ENCODE data around the gene ANKRD23.

ANKRD23 gene

GRCh38 chr2:96870626-96871255, 26.9 kb upstream of the ANKRD23 start:
- no peak overlapping the region; the same call in 1 of the 2 replicates for H3K4me3 ChIP-seq (ENCODE audit: low read depth, low read length)
- no peak for TF ChIP-seq CTCF (IDR thresholded peaks at IDR 0.05; ENCODE audit: control insufficient read depth, extremely low read depth, insufficient read depth)
- no peak for DNase-seq (ENCODE audit: low read depth)

GRCh38 chr2:96869822-96870625, 26.2 kb upstream of the ANKRD23 start, which contains the start of gene SEMA4C:
SEMA4C (minus strand) TSS chr2:96870080; CDS start chr2:96867886, 2,194 bp downstream.
- no peak for DNase-seq (ENCODE audit: low read depth)
- H3K4me3 ChIP-seq (ENCODE audit: low read depth, low read length): peak within 1 kb of the TSS; percentile 70
- TF ChIP-seq CTCF (IDR thresholded peaks at IDR 0.05; ENCODE audit: control insufficient read depth, extremely low read depth, insufficient read depth): no peak

GRCh38 chr2:96869281-96869821, 25.5 kb upstream of the ANKRD23 start:
- DNase-seq (ENCODE audit: low read depth): no peak

GRCh38 chr2:96868555-96869280, 24.9 kb upstream of the ANKRD23 start:
- peak overlapping the region; percentile 70 for H3K4me3 ChIP-seq (ENCODE audit: low read depth, low read length)
- DNase-seq (ENCODE audit: low read depth): no peak
- peak; percentile 62 for TF ChIP-seq CTCF (IDR thresholded peaks at IDR 0.05; ENCODE audit: control insufficient read depth, extremely low read depth, insufficient read depth)

More at GRCh38 chr2:96869281-96869821, 25.5 kb upstream of the ANKRD23 start:
- peak overlapping the region; percentile 70 for H3K4me3 ChIP-seq (ENCODE audit: low read depth, low read length)
- no peak for TF ChIP-seq CTCF (IDR thresholded peaks at IDR 0.05; ENCODE audit: control insufficient read depth, extremely low read depth, insufficient read depth)

GRCh38 chr2:96867756-96868554, 24.1 kb upstream of the ANKRD23 start:
- TF ChIP-seq CTCF (IDR thresholded peaks at IDR 0.05; ENCODE audit: control insufficient read depth, extremely low read depth, insufficient read depth): no peak
- peak overlapping the region; percentile 70 for H3K4me3 ChIP-seq (ENCODE audit: low read depth, low read length)
- DNase-seq (ENCODE audit: low read depth): no peak

All from LNCaP clone FGC (cell line).